IPS-15b (cell line): ENCODE measurements around the gene CCDC63.

Source experiments
- H3K27me3 ChIP-seq: one replicate; pipeline ENCODE4 v1.6.1; 2013; ENCODE audit warnings: low read length; ENCODE audit not compliant: control insufficient read depth, insufficient read depth
- H3K36me3 ChIP-seq: one replicate; pipeline ENCODE4 v1.6.1; 2013; ENCODE audit warnings: low read length; ENCODE audit not compliant: control insufficient read depth, insufficient read depth
- H3K4me1 ChIP-seq: one replicate; pipeline ENCODE4 v1.6.1; 2013; ENCODE audit warnings: mild to moderate bottlenecking, low read length; ENCODE audit not compliant: control insufficient read depth, insufficient read depth
- H3K4me3 ChIP-seq: one replicate; pipeline ENCODE4 v1.5.1; 2013; ENCODE audit warnings: low read depth, low read length
- H3K9ac ChIP-seq: one replicate; pipeline ENCODE4 v1.6.1; 2013; ENCODE audit warnings: low read depth, mild to moderate bottlenecking, low read length
- H3K9me3 ChIP-seq: one replicate; pipeline ENCODE4 v1.6.1; 2013; ENCODE audit warnings: mild to moderate bottlenecking, low read length; ENCODE audit not compliant: control insufficient read depth, insufficient read depth

The CCDC63 gene

GRCh38 chr12:110889361-110889760, 42.6 kb downstream of the CCDC63 start:
- Histone ChIP-seq H3K9me3 (no peaks in the 10 kb centered on the region), H3K4me3 (no peak overlapping the region), H3K36me3 (no peaks in the 10 kb centered on the region), H3K4me1 (no peaks in the 10 kb centered on the region), H3K9ac (no peak overlapping the region), H3K27me3 (no peaks in the 10 kb centered on the region)

- Histone ChIP-seq H3K36me3 (no peaks in the 10 kb centered on the region), H3K4me3 (no peak overlapping the region), H3K4me1 (no peaks in the 10 kb centered on the region), H3K9ac (no peak overlapping the region), H3K27me3 (no peaks in the 10 kb centered on the region), H3K9me3 (no peaks in the 10 kb centered on the region)
These were observed 47.2 kb downstream of the CCDC63 start for GRCh38 chr12:110893956-110894355.

- H3K4me1 ChIP-seq: no peaks in the 10 kb centered on the region
- no peaks in the 10 kb centered on the region for H3K27me3 ChIP-seq
- H3K9ac ChIP-seq: no peak overlapping the region
- no peaks in the 10 kb centered on the region for H3K36me3 ChIP-seq
- H3K9me3 ChIP-seq: no peaks in the 10 kb centered on the region
- H3K4me3 ChIP-seq: no peak overlapping the region
These were observed 49.8 kb downstream of the CCDC63 start for GRCh38 chr12:110896559-110896958.

- Histone ChIP-seq H3K36me3 (no peaks in the 10 kb centered on the region), H3K4me3 (no peak overlapping the region), H3K9ac (no peak overlapping the region), H3K27me3 (no peaks in the 10 kb centered on the region), H3K4me1 (no peaks in the 10 kb centered on the region), H3K9me3 (no peaks in the 10 kb centered on the region)
These were observed 54.6 kb downstream of the CCDC63 start for GRCh38 chr12:110901401-110901800.

- Histone ChIP-seq H3K4me1 (no peaks in the 10 kb centered on the region), H3K36me3 (no peaks in the 10 kb centered on the region), H3K27me3 (no peaks in the 10 kb centered on the region), H3K9me3 (no peaks in the 10 kb centered on the region), H3K4me3 (no peak overlapping the region), H3K9ac (no peak overlapping the region)
These were observed 56.7 kb downstream of the CCDC63 start for GRCh38 chr12:110903511-110903910.

GRCh38 chr12:110906083-110906482, 59.3 kb downstream of the CCDC63 start:
- Histone ChIP-seq H3K9ac (no peak overlapping the region), H3K9me3 (no peaks in the 10 kb centered on the region), H3K4me1 (no peaks in the 10 kb centered on the region), H3K36me3 (no peaks in the 10 kb centered on the region), H3K27me3 (no peaks in the 10 kb centered on the region), H3K4me3 (no peak overlapping the region)

GRCh38 chr12:110906516-110906915, 59.7 kb downstream of the CCDC63 start:
- Histone ChIP-seq H3K36me3 (no peaks in the 10 kb centered on the region), H3K27me3 (no peaks in the 10 kb centered on the region), H3K4me1 (no peaks in the 10 kb centered on the region), H3K9ac (no peak overlapping the region), H3K9me3 (no peaks in the 10 kb centered on the region), H3K4me3 (no peak overlapping the region)

GRCh38 chr12:110906985-110907384, 60.2 kb downstream of the CCDC63 start:
- H3K27me3 ChIP-seq: no peaks in the 10 kb centered on the region
- no peak overlapping the region for H3K9ac ChIP-seq
- no peaks in the 10 kb centered on the region for H3K9me3 ChIP-seq
- H3K4me1 ChIP-seq: no peaks in the 10 kb centered on the region
- no peaks in the 10 kb centered on the region for H3K36me3 ChIP-seq
- no peak overlapping the region for H3K4me3 ChIP-seq

GRCh38 chr12:110907583-110907982, 60.8 kb downstream of the CCDC63 start:
- H3K27me3 ChIP-seq: no peaks in the 10 kb centered on the region
- H3K4me3 ChIP-seq: no peak overlapping the region
- no peak overlapping the region for H3K9ac ChIP-seq
- H3K9me3 ChIP-seq: no peaks in the 10 kb centered on the region
- H3K36me3 ChIP-seq: no peaks in the 10 kb centered on the region
- no peaks in the 10 kb centered on the region for H3K4me1 ChIP-seq

- no peak overlapping the region for H3K4me3 ChIP-seq
- H3K9ac ChIP-seq: no peak overlapping the region
- H3K4me1 ChIP-seq: no peaks in the 10 kb centered on the region
- no peaks in the 10 kb centered on the region for H3K9me3 ChIP-seq
- H3K27me3 ChIP-seq: no peaks in the 10 kb centered on the region
- no peaks in the 10 kb centered on the region for H3K36me3 ChIP-seq
These were observed 61.8 kb downstream of the CCDC63 start for GRCh38 chr12:110908377-110909152.

- Histone ChIP-seq H3K9ac (no peak overlapping the region), H3K9me3 (no peaks in the 10 kb centered on the region), H3K36me3 (no peaks in the 10 kb centered on the region), H3K27me3 (no peaks in the 10 kb centered on the region), H3K4me1 (no peaks in the 10 kb centered on the region), H3K4me3 (no peak overlapping the region)
These were observed 65.5 kb downstream of the CCDC63 start for GRCh38 chr12:110912263-110912662.

GRCh38 chr12:110913119-110914056, 66.6 kb downstream of the CCDC63 start:
- Histone ChIP-seq H3K27me3 (no peaks in the 10 kb centered on the region), H3K4me1 (no peaks in the 10 kb centered on the region), H3K36me3 (no peaks in the 10 kb centered on the region), H3K4me3 (no peak overlapping the region), H3K9ac (no peak overlapping the region), H3K9me3 (no peaks in the 10 kb centered on the region)
